Sigmoid colon (tissue), 4 donors: ENCODE data around the gene FLCN.

Experiments
- EP300 ChIP-seq, 4 donors: sonication (generic); formaldehyde crosslinking; IDR thresholded peaks; one replicate each; pipeline ENCODE4 v1.6.1; 2017; ENCODE audit warnings: antibody characterized with exemption in 4 of 4
- POLR2A ChIP-seq, 2 donors: fragments of 450-650 bp; IDR thresholded peaks; one replicate each; pipeline ENCODE4 v1.6.1; 2016; ENCODE audit warnings: antibody characterized with exemption in 2 of 2, mild to moderate bottlenecking in 2 of 2, moderate library complexity in 2 of 2

- TF ChIP-seq POLR2A (IDR thresholded peaks at IDR 0.05) (no peak), EP300 (IDR thresholded peaks at IDR 0.05) (no peak)
Measured at GRCh38 chr17:17252149-17252661, 15.2 kb upstream of the FLCN start.
